Uterus (tissue), 4 donors: ENCODE measurements around the gene CIAO2B. TPM values are rescaled to one million over a fixed set of nuclear protein-coding genes. Genes with fewer than 3 reads are reported as not detected.
A peak's percentile ranks its signal among the peaks of the same experiment; 100 is the strongest.

ENCODE experiments used
- DNase-seq, 2 donors: peaks; one replicate each; pipeline ENCODE4 v3.0.0-alpha.2; 2019 to 2020
- H3K27ac ChIP-seq, 2 donors: fragments of 200-600 bp; sonication (generic); 1 replicate in 1 of 2; 2 replicates in 1 of 2; pipeline ENCODE4 v1.5.1; 2016 to 2018
- H3K27me3 ChIP-seq, 2 donors: fragments of 200-600 bp; sonication (generic); one replicate each; pipeline ENCODE4 v1.5.1; 2018 to 2019; ENCODE audit warnings: control low read depth in 1 of 2
- H3K36me3 ChIP-seq, 2 donors: fragments of 200-600 bp; sonication (generic); one replicate each; pipeline ENCODE4 v1.5.1; 2019; ENCODE audit warnings: control low read depth in 1 of 2
- H3K4me1 ChIP-seq, 2 donors: fragments of 200-600 bp; sonication (generic); one replicate each; pipeline ENCODE4 v1.5.1; 2018 to 2019; ENCODE audit warnings: control low read depth in 1 of 2
- H3K4me3 ChIP-seq, 2 donors: fragments of 200-600 bp; sonication (generic); 1 replicate in 1 of 2; 2 replicates in 1 of 2; pipeline ENCODE4 v1.5.1; 2018 to 2019; ENCODE audit warnings: mild to moderate bottlenecking in 1 of 2
- H3K9me3 ChIP-seq, 2 donors: fragments of 200-600 bp; sonication (generic); one replicate each; pipeline ENCODE4 v1.5.1; 2019; ENCODE audit warnings: control low read depth in 1 of 2
- POLR2A ChIP-seq, 2 donors: fragments of 450-650 bp; IDR thresholded peaks; one replicate each; pipeline ENCODE4 v1.6.1; 2016; ENCODE audit warnings: antibody characterized with exemption in 2 of 2, mild to moderate bottlenecking in 1 of 2, moderate library complexity in 1 of 2
- intact Hi-C: fragments of 100-400 bp; cut with DNase I; formaldehyde crosslinking; loops from one replicate; pipeline ENCODE4 v1.15.1; 2023; ENCODE audit warnings: low total_unique reads
- total RNA-seq, 4 donors: library from RNA; depleted of rRNA in 3 of 4; stranded (reverse); fragments of >200 nt in 3 of 4; gene quantifications; one replicate each; pipeline versions ENCODE4 v1.1.0 to v1.2.4, GENCODE V29; 2014 to 2023
- TF ChIP-seq, protein P1 (sequence below), 4 experiments: fragments of 200-600 bp in 2 of 4; fragments of 450-650 bp in 2 of 4; sonication (generic) in 2 of 4; IDR thresholded peaks; one replicate each; pipeline ENCODE4 v1.5.1; 2016 to 2019; ENCODE audit warnings: antibody characterized with exemption in 4 of 4, mild to moderate bottlenecking in 2 of 4, moderate library complexity in 1 of 4
- donor health status: DM: yes; HTN: yes; CAD: no.

The CIAO2B gene
- total RNA-seq, 4 donors from 2014 or later: 15.9 to 76.8 (median 74.2) TPM

DNA sequence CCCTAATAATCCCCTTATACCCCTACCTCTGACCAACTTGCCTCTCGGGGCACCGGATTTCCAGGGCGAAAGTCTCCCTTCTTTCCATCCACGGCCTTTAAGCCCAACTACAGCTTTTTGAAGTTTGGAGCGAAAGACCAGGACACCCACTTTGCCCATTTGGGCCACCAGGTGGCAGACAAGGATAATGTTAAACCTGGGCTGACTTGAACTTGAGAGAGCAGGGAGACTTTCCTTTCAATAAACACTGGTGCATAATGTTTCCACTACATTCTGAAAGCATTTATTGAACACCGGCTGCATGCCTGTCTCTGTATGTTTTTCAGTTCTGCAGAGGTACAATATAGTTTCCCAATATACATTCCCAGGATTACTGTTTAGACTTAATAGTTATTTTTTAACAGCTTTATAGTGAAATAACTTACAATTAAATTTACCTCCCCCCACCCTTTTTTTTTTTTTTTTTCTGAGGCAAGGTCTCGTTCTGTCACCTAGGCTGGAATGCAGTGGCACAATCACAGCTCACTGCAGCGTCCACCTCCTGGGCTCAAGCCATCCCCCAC lies 20.0 kb upstream of the CIAO2B start:
- H3K27ac ChIP-seq: no peak overlapping the region
- H3K4me1 ChIP-seq: no peaks in the 10 kb centered on the region
- intact Hi-C loops: no loop called here
- H3K36me3 ChIP-seq: no peaks in the 10 kb centered on the region
- H3K4me3 ChIP-seq: no peak overlapping the region
- H3K27me3 ChIP-seq: no peaks in the 10 kb centered on the region
- peak; percentile 67 to 75 for DNase-seq
- no peak for TF ChIP-seq POLR2A (IDR thresholded peaks at IDR 0.05)
- TF ChIP-seq, protein P1, sequence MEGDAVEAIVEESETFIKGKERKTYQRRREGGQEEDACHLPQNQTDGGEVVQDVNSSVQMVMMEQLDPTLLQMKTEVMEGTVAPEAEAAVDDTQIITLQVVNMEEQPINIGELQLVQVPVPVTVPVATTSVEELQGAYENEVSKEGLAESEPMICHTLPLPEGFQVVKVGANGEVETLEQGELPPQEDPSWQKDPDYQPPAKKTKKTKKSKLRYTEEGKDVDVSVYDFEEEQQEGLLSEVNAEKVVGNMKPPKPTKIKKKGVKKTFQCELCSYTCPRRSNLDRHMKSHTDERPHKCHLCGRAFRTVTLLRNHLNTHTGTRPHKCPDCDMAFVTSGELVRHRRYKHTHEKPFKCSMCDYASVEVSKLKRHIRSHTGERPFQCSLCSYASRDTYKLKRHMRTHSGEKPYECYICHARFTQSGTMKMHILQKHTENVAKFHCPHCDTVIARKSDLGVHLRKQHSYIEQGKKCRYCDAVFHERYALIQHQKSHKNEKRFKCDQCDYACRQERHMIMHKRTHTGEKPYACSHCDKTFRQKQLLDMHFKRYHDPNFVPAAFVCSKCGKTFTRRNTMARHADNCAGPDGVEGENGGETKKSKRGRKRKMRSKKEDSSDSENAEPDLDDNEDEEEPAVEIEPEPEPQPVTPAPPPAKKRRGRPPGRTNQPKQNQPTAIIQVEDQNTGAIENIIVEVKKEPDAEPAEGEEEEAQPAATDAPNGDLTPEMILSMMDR (IDR thresholded peaks at IDR 0.05): peak; percentile 73 to 82 (median 78)
- H3K9me3 ChIP-seq: no peaks in the 10 kb centered on the region

DNA sequence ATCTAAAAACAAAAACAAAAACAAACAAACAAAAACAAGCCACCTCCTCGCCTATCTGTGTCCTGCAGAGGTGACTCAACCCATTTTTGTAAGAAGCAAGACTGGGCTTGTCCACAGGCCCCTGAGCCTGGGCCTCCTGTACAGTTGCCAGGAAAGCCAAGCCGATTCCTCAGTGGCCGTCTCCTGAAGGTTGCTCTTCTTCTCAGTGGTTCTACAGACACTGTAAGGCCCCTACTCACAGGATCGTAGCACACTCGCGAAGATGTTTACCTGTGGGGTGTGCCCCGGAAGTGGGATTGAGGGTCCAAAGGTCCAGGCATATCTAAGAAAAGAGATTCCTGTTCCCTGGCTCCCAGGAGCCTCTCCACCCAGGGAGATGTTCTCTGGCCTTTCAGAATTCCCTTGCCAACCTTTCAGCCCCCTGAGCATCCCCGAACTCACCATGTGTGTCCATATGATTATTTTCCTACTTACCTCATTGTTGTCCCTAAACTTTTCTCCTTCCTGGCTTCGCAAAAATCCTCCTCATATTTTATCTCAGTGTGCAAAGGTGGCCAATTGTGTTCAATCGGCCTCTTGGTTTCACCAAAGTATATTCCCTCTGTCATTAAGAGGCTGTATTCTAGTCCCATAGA lies 19.4 kb upstream of the CIAO2B start:
- TF ChIP-seq, protein P1 (IDR thresholded peaks at IDR 0.05): no peak
- TF ChIP-seq POLR2A (IDR thresholded peaks at IDR 0.05): no peak
- Histone ChIP-seq H3K27ac (no peak overlapping the region), H3K4me1 (peaks cover 0 to 6% of the 10 kb centered on the region in 2 donors), H3K4me3 (no peak overlapping the region), H3K27me3 (no peaks in the 10 kb centered on the region), H3K9me3 (no peaks in the 10 kb centered on the region), H3K36me3 (no peaks in the 10 kb centered on the region)
- intact Hi-C loops: no loop called here
- no peak for DNase-seq

- intact Hi-C loops: no loop called here
- Histone ChIP-seq H3K27ac (no peak overlapping the region), H3K4me1 (peaks cover 0 to 7% of the 10 kb centered on the region in 2 donors), H3K27me3 (no peaks in the 10 kb centered on the region), H3K36me3 (no peaks in the 10 kb centered on the region), H3K9me3 (no peaks in the 10 kb centered on the region), H3K4me3 (no peak overlapping the region)
- TF ChIP-seq, protein P1 (IDR thresholded peaks at IDR 0.05): no peak
- TF ChIP-seq POLR2A (IDR thresholded peaks at IDR 0.05): no peak
- DNase-seq: no peak
Measured at GRCh38 chr16:66952430-66953110, 18.4 kb upstream of the CIAO2B start.

DNA sequence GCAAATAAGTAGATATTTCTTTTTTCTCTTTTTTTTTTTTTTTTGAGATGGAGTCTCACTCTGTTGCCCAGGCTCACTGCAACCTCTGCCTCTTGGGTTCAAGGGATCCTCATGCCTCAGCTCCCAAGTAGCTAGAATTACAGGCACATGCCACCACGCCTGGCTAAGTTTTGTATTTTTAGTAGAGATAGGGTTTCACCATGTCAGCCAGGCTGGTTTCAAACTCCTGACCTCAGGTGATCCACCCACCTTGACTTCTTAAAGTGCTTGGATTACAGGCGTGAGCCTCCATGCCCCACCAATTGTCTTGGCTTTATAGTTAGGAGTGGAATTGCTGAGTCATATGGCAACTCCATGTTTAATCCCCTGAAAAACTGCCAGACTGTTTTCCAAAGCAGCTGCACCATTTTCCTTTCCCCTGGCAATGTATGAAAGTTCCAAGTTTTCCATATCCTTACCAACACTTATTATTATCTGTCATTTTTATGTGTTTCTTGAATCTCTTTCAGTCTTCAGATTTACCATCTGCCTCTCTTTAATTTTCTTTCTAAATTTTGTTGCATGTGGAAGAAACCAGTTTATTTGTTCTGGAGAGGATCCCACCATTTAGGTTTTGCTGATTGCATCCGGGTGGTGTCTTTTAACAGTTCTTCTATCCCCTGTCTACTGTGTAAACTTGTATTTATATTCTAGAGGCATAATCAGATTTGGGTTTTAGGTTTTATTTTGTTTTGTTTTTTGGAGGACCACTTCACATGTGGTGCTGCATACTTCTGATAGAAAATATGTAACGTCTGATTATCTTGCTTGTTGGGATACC lies 17.0 kb upstream of the CIAO2B start:
- Histone ChIP-seq H3K27ac (no peak overlapping the region), H3K4me3 (no peak overlapping the region), H3K27me3 (no peaks in the 10 kb centered on the region), H3K4me1 (peaks cover 0 to 7% of the 10 kb centered on the region in 2 donors), H3K9me3 (no peaks in the 10 kb centered on the region), H3K36me3 (no peaks in the 10 kb centered on the region)
- intact Hi-C loops: no loop called here
- no peak for DNase-seq
- TF ChIP-seq, protein P1 (IDR thresholded peaks at IDR 0.05): no peak
- no peak for TF ChIP-seq POLR2A (IDR thresholded peaks at IDR 0.05)
